H9 (cell line): ENCODE data around the gene JMJD7. TPM values are rescaled to one million over a fixed set of nuclear protein-coding genes. Genes with fewer than 3 reads are reported as not detected.

ENCODE experiments used
- DNase-seq: peaks from one replicate; pipeline ENCODE4 v3.0.0-alpha.2; 2017
- H2AFZ ChIP-seq: one replicate; pipeline ENCODE4 v1.6.1; 2013; ENCODE audit warnings: mild to moderate bottlenecking, low read length, control low read depth, moderate library complexity
- H2AK5ac ChIP-seq: 2 replicates; pipeline ENCODE4 v1.6.1; 2013; ENCODE audit warnings: low read length, control low read depth, mixed read lengths; ENCODE audit not compliant: insufficient read length
- H2BK120ac ChIP-seq: one replicate; pipeline ENCODE4 v1.6.1; 2013; ENCODE audit warnings: low read depth, mild to moderate bottlenecking, low read length, control low read depth, inconsistent platforms; ENCODE audit not compliant: poor library complexity, severe bottlenecking
- H2BK12ac ChIP-seq: 2 replicates; pipeline ENCODE4 v1.6.1; 2013; ENCODE audit warnings: low read length, control low read depth, mixed read lengths, low read depth; ENCODE audit not compliant: insufficient read length
- H2BK15ac ChIP-seq: 2 replicates; pipeline ENCODE4 v1.6.1; 2013; ENCODE audit warnings: low read depth, low read length, control low read depth
- H2BK20ac ChIP-seq: one replicate; pipeline ENCODE4 v1.6.1; 2013; ENCODE audit warnings: low read depth, mild to moderate bottlenecking, low read length, control low read depth, inconsistent platforms; ENCODE audit not compliant: poor library complexity, severe bottlenecking
- H2BK5ac ChIP-seq: 2 replicates; pipeline ENCODE4 v1.6.1; 2013; ENCODE audit warnings: low read length, control low read depth, mixed read lengths; ENCODE audit not compliant: insufficient read length
- H3K14ac ChIP-seq: 2 replicates; pipeline ENCODE4 v1.6.1; 2013; ENCODE audit warnings: low read length, control low read depth; ENCODE audit not compliant: insufficient read depth
- H3K18ac ChIP-seq: 2 replicates; pipeline ENCODE4 v1.6.1; 2013; ENCODE audit warnings: low read depth, mild to moderate bottlenecking, mixed read lengths, low read length, control low read depth; ENCODE audit not compliant: insufficient read length
- H3K23ac ChIP-seq: 2 replicates; pipeline ENCODE4 v1.6.1; 2013; ENCODE audit warnings: low read length, control low read depth, mixed read lengths, low read depth; ENCODE audit not compliant: insufficient read length
- H3K23me2 ChIP-seq: 2 replicates; pipeline ENCODE4 v1.6.1; 2013; ENCODE audit warnings: low read depth, mild to moderate bottlenecking, mixed read lengths, low read length, control low read depth; ENCODE audit not compliant: insufficient read length, poor library complexity, severe bottlenecking
- H3K27ac ChIP-seq: 2 replicates; pipeline ENCODE4 v1.5.1; 2013; ENCODE audit warnings: low read length, control low read depth, mixed read lengths, low read depth; ENCODE audit not compliant: insufficient read length
- H3K27me3 ChIP-seq: 2 replicates; pipeline ENCODE4 v1.6.1; 2013; ENCODE audit warnings: low read length, control low read depth, inconsistent platforms; ENCODE audit not compliant: insufficient read depth
- H3K4ac ChIP-seq: 2 replicates; pipeline ENCODE4 v1.6.1; 2013; ENCODE audit warnings: low read depth, mild to moderate bottlenecking, control low read depth, inconsistent platforms, low read length, moderate library complexity
- H3K4me1 ChIP-seq: 2 replicates; pipeline ENCODE4 v1.6.1; 2013; ENCODE audit warnings: low read length, control low read depth, inconsistent platforms; ENCODE audit not compliant: insufficient read depth
- H3K4me2 ChIP-seq: 2 replicates; pipeline ENCODE4 v1.6.1; 2013; ENCODE audit warnings: low read length, control low read depth, mixed read lengths; ENCODE audit not compliant: insufficient read length, insufficient read depth
- H3K56ac ChIP-seq: 2 replicates; pipeline ENCODE4 v1.6.1; 2013; ENCODE audit warnings: low read depth, mild to moderate bottlenecking, mixed read lengths, low read length, control low read depth; ENCODE audit not compliant: insufficient read length
- H3K79me1 ChIP-seq: 2 replicates; pipeline ENCODE4 v1.6.1; 2013; ENCODE audit warnings: low read depth, mild to moderate bottlenecking, moderate library complexity, low read length, control low read depth, inconsistent platforms; ENCODE audit not compliant: insufficient read depth, poor library complexity, severe bottlenecking
- H3K79me2 ChIP-seq: 2 replicates; pipeline ENCODE4 v1.6.1; 2013; ENCODE audit warnings: low read length, control low read depth, inconsistent platforms; ENCODE audit not compliant: insufficient read depth
- H3K9ac ChIP-seq: 2 replicates; pipeline ENCODE4 v1.6.1; 2013; ENCODE audit warnings: low read length, control low read depth, mixed read lengths; ENCODE audit not compliant: insufficient read length; ENCODE audit errors: extremely low read depth
- H3K9me3 ChIP-seq: one replicate; pipeline ENCODE4 v1.6.1; 2013; ENCODE audit warnings: low read depth, low read length, inconsistent platforms; ENCODE audit not compliant: control insufficient read depth
- H3T11ph ChIP-seq: one replicate; pipeline ENCODE4 v1.6.1; 2013; ENCODE audit warnings: mild to moderate bottlenecking, low read length, control low read depth, inconsistent platforms
- H4K20me1 ChIP-seq: one replicate; pipeline ENCODE4 v1.6.1; 2013; ENCODE audit not compliant: control insufficient read depth, insufficient read length, insufficient read depth
- H4K5ac ChIP-seq: 2 replicates; pipeline ENCODE4 v1.6.1; 2013; ENCODE audit warnings: low read depth, mild to moderate bottlenecking, mixed read lengths, low read length, control low read depth; ENCODE audit not compliant: insufficient read length
- H4K8ac ChIP-seq: replicated peaks from 2 replicates; pipeline ENCODE4 v1.6.1; 2013; ENCODE audit warnings: low read length, control low read depth, mixed read lengths, low read depth; ENCODE audit not compliant: insufficient read length
- H4K91ac ChIP-seq: 2 replicates; pipeline ENCODE4 v1.6.1; 2013; ENCODE audit warnings: low read depth, mild to moderate bottlenecking, moderate library complexity, mixed read lengths, low read length, control low read depth; ENCODE audit not compliant: insufficient read length
- H3K27ac Mint-ChIP-seq, 3 experiments: 2 replicates in 2 of 3; 3 replicates in 1 of 3; pipeline ENCODE4 v1.8.0; 2020 to 2021; ENCODE audit warnings: mixed read lengths in 3 of 3, mild to moderate bottlenecking in 1 of 3, moderate library complexity in 1 of 3
- H3K27me3 Mint-ChIP-seq: 2 replicates; pipeline ENCODE4 v1.8.0; 2021; ENCODE audit warnings: low read depth, mild to moderate bottlenecking, moderate library complexity, mixed read lengths
- H3K36me3 Mint-ChIP-seq, 3 experiments: 2 replicates in 2 of 3; 3 replicates in 1 of 3; pipeline ENCODE4 v1.8.0; 2020 to 2021; ENCODE audit warnings: low read depth in 3 of 3, mixed read lengths in 3 of 3; ENCODE audit not compliant: insufficient read depth in 1 of 3
- H3K4me1 Mint-ChIP-seq, 2 experiments: 2 replicates each; pipeline ENCODE4 v1.8.0; 2020; ENCODE audit warnings: mixed read lengths in 2 of 2
- H3K4me3 Mint-ChIP-seq, 2 experiments: 2 replicates in 1 of 2; 3 replicates in 1 of 2; pipeline ENCODE4 v1.8.0; 2020 to 2021; ENCODE audit warnings: mild to moderate bottlenecking in 2 of 2, mixed read lengths in 2 of 2, moderate library complexity in 1 of 2
- H3K9me3 Mint-ChIP-seq, 2 experiments: 2 replicates in 1 of 2; 3 replicates in 1 of 2; pipeline ENCODE4 v1.8.0; 2020; ENCODE audit warnings: mild to moderate bottlenecking in 2 of 2, mixed read lengths in 2 of 2, moderate library complexity in 1 of 2
- WGBS: extraction: QIAGEN DNeasy Blood & Tissue Kit; methylation state at CpG from one replicate; pipeline ENCODE4 v1.1.7; 2013; ENCODE audit warnings: missing lambda C conversion rate, low lambda C conversion rate, mixed read lengths; ENCODE audit not compliant: insufficient read length; ENCODE audit errors: extremely low coverage; 5-methylcytosine and 5-hydroxymethylcytosine counted together
- total RNA-seq: library from RNA; stranded (reverse); gene quantifications from 2 replicates; pipeline ENCODE4 v1.2.1, GENCODE V29; 2021
- TF ChIP-seq, protein P1 (sequence below): fragments of 200-600 bp; sonication (generic); conservative IDR thresholded peaks from 3 replicates; pipeline ENCODE4 v1.8.0; 2021; ENCODE audit warnings: antibody characterized with exemption, mild to moderate bottlenecking

The JMJD7 gene
- total RNA-seq, 1 experiment from 2014 or later, result 13.3 TPM

DNA sequence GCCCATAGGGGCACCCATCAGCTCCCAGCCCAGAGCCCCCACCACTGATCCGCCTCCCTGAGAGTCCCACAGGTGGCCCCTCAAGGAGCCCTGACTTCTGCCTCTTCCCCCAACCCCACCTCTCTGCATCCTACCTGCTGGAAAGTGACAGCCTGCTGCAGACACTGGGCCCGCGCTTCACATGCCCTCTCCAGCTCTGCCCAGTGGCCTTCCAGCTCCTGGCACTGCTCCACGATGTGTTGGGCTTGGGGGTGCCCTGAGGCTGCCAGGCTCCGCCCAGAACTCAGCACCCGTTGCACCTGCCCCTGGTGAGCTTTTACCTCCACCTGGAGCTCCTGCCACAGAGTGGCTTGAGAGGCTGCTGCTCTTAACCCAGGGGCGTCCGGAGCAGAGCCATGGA lies 45.8 kb downstream of the JMJD7 start:
- H3K18ac ChIP-seq, result no peak overlapping the region
- H3K4me1 Mint-ChIP-seq, result no peaks in the 10 kb centered on the region
- H4K91ac ChIP-seq, result no peak overlapping the region
- H3T11ph ChIP-seq, result no peak overlapping the region
- no peak overlapping the region for H3K14ac ChIP-seq
- no peaks in the 10 kb centered on the region; a peak in 1 of 5 replicates for H3K9me3 Mint-ChIP-seq
- H3K79me1 ChIP-seq, result no peaks in the 10 kb centered on the region
- H4K8ac ChIP-seq, result no peak overlapping the region
- no peaks in the 10 kb centered on the region for H3K23me2 ChIP-seq
- WGBS, result no CpG with 5 or more reads among the region's 8 CpGs
- no peaks in the 10 kb centered on the region for H3K9me3 ChIP-seq
- H3K27me3 Mint-ChIP-seq, result peaks cover 5% of the 10 kb centered on the region
- no peak overlapping the region for H3K27ac ChIP-seq
- H3K27ac Mint-ChIP-seq, result no peak overlapping the region
- no peak overlapping the region for H3K23ac ChIP-seq
- DNase-seq, result no peak
- no peak overlapping the region for H3K4me3 Mint-ChIP-seq
- H3K4ac ChIP-seq, result no peak overlapping the region
- no peak overlapping the region for H3K56ac ChIP-seq
- TF ChIP-seq, protein P1, sequence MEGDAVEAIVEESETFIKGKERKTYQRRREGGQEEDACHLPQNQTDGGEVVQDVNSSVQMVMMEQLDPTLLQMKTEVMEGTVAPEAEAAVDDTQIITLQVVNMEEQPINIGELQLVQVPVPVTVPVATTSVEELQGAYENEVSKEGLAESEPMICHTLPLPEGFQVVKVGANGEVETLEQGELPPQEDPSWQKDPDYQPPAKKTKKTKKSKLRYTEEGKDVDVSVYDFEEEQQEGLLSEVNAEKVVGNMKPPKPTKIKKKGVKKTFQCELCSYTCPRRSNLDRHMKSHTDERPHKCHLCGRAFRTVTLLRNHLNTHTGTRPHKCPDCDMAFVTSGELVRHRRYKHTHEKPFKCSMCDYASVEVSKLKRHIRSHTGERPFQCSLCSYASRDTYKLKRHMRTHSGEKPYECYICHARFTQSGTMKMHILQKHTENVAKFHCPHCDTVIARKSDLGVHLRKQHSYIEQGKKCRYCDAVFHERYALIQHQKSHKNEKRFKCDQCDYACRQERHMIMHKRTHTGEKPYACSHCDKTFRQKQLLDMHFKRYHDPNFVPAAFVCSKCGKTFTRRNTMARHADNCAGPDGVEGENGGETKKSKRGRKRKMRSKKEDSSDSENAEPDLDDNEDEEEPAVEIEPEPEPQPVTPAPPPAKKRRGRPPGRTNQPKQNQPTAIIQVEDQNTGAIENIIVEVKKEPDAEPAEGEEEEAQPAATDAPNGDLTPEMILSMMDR, result no peak
- H2AFZ ChIP-seq, result no peak overlapping the region
- no peaks in the 10 kb centered on the region for H3K27me3 ChIP-seq
- no peak overlapping the region for H2AK5ac ChIP-seq
- H3K4me2 ChIP-seq, result no peak overlapping the region
- no peak overlapping the region for H2BK20ac ChIP-seq
- H2BK15ac ChIP-seq, result no peak overlapping the region
- H4K20me1 ChIP-seq, result no peaks in the 10 kb centered on the region
- H3K9ac ChIP-seq, result no peak overlapping the region
- no peaks in the 10 kb centered on the region for H3K36me3 Mint-ChIP-seq
- H2BK12ac ChIP-seq, result no peak overlapping the region
- H2BK120ac ChIP-seq, result no peak overlapping the region
- H3K79me2 ChIP-seq, result no peaks in the 10 kb centered on the region
- no peaks in the 10 kb centered on the region for H3K4me1 ChIP-seq
- no peak overlapping the region for H2BK5ac ChIP-seq
- no peak overlapping the region for H4K5ac ChIP-seq
